ENCODE data around the gene KIRREL3.
A peak's percentile ranks its signal among the peaks of the same experiment; 100 is the strongest.

Gene KIRREL3

DNA sequence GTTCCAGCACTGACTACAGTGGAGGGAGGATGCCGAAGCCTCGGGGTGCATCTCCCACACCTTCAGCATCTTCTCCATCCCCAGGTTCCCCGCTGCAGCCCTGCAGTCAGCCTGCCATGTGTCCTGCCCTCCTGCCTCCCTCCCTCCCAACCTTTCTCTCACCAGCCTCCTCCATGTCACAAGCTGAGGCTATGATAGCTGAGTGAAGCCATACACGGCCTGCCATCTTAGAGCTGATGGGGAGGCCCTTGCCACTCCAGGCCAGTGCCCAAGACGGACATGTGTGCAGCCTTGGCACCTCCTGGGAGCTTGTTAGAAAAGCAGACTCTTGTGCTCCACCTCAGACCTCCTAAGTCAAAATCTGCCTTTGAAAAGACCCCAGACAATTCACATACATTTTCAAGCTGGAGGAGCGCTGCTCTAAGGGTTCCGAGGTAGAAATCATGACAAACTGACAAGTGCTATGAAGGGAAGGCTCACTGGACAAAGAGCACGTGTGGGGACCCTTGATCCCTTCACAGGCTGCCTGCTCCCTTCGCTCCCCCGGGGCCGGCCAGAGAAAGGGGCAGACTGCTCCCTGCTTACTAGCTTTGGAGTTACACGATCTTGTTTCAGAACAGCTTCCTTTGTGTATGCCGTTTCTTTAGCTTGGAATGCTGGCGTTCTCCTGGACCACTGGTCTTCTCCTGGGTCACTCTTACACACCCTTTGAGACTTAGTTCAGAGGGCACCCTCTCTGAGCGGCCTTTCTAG lies 521.2 kb downstream of the KIRREL3 start:
- no peak for DNase-seq

- no peak for DNase-seq
Observed at GRCh38 chr11:126478466-126478865, 522.1 kb downstream of the KIRREL3 start.

GRCh38 chr11:126477535-126478305 lies 522.9 kb downstream of the KIRREL3 start:
- DNase-seq, result peak in 1 of 5 experiments; percentile 80

DNA sequence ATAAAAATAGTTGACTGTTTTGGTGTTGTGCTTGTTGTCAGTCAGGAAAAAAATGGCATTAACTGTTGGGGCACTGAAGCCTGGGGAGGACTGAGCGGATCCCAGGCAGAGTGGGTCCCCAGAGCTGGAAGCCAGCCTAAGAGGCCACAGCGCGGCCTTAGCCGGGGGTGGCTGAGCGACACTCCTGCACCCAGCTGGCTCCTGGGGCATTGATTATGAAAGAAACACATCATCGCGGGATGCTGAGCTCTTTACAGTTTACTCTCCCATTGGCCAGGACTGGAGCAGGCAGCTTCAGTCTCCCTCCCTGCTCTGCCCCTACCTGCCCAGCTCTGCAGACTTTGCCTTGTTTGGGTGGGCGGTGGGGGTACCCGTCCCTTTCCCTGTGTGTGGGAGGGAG lies 523.6 kb downstream of the KIRREL3 start:
- DNase-seq, result peak in 1 of 5 experiments; percentile 20

DNA sequence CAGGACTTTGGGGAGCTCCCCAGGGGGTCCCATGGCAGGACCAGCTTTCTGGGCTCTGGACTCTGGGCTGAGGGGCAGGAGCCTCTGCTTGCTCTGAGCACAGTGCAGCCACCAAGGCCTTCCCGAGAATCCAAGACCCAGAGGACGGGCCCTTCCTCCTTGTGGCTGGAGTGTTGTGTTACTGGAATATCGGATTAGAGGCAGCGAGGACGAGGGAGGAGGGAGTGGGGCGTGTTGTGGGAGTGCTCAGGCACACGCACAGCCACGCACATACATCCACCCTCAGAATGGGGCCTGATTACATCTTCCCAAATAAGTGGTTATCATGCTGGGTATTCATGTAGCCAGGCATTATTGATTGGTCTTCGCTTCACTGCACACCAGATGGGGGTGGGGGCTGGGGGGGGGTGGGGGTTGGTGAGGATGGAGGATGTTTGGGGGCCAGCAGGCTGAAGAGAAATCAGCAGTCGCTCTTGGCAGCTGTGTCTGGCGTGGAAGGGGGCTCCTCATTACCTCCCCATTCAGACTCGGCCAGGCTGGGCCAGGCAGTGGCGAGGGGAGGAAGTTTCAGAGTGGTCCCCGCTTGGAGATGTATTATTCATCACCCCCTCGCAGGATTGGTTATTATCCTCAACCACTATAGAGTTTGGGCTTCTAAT lies 524.2 kb downstream of the KIRREL3 start:
- DNase-seq, result no peak

- no peak for DNase-seq
Observed at GRCh38 chr11:126475014-126475991, 525.3 kb downstream of the KIRREL3 start.

DNA sequence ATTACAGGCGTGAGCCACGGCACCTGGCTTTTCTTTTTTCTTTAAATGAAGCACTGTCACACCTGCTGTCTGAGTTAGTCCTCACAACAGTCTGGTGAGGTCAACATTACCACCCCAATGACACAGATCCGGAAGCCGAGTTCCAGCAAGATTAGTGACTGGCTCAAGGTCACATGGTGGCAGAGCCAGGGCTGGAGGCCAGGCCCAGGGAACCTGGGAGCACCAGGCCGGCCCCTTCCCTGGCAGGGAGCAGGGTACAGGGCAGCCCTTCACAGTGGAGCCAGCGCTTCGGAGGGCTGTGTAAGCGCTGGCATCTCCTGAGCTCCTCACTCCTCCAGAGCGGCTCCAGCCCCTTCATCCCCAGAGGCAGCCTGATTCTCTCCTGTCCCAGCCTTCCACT lies 526.4 kb downstream of the KIRREL3 start:
- no peak for DNase-seq

GRCh38 chr11:126473269-126473668 lies 527.3 kb downstream of the KIRREL3 start:
- no peak for DNase-seq

DNA sequence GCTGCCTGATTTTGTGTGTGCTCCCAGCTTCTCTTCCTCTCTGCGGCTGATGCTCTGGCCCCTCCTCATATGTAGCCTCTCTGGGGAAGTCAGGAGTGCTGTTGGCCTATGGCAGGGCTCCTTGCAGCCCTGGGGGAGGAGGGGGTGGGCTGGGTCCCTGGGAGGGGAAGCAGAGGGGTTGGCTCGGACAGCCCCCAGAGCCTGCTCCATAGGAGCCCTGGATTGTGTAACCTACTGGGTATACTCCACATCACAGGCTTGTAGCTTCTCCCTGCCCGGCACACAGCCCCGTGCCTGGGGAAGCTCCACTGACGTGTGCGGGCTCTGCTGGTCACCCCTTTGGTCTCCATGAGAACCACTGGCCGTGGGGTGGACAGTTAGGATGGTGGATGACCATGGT lies 531.3 kb downstream of the KIRREL3 start:
- DNase-seq, result no peak

DNA sequence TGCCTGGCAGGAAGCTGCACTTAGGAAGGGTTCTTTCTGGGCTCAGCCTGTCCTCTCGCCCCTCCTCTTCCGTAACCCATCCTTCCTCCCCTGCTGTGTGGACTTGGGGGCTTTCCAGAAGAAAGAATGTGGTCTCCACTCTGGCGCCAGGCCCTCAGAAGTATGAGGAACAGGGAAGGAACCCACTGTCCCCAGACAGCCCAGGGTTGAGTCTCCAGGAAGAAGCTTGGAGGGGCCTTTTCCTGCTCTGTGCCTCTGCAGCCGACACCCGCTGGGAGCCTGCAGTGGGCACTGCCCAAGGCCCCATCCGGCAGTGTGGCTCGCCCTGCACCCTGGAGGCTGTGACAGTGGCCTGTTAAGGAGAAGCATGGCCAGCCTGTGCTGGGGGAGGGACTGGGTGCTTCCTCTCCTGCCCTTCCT lies 532.5 kb downstream of the KIRREL3 start:
- no peak for DNase-seq

DNA sequence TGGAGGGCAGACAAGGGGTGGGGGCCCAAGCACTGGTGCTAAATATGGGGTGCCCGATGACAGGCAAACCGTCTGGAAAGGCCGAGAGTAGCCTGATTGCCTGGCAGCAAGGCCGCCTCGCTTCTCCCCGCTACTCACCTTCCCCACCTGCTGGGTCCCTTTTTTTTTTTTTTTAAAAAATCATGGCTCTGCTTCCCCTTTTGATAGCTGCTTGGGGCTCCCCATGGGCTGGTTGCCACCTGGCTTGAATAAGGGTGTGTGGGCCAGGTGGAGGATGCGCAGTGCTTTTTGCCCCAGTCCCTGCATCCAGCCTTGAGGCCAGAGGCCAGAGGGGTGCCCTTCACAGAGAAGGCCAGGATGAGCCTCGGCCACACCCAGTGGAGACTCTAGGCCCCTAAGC lies 533.1 kb downstream of the KIRREL3 start:
- DNase-seq, result no peak

GRCh38 chr11:126467046-126467370 lies 533.6 kb downstream of the KIRREL3 start:
- no peak for DNase-seq

GRCh38 chr11:126466236-126467045 lies 534.1 kb downstream of the KIRREL3 start:
- no peak for DNase-seq

- DNase-seq, result peak in 1 of 5 experiments; percentile 88
Observed at GRCh38 chr11:126465573-126466188, 534.9 kb downstream of the KIRREL3 start.

- no peak for DNase-seq
Observed at GRCh38 chr11:126464796-126465195, 535.8 kb downstream of the KIRREL3 start.

- no peak for DNase-seq
Observed at GRCh38 chr11:126462422-126462821, 538.1 kb downstream of the KIRREL3 start.

- DNase-seq, result no peak
Observed at GRCh38 chr11:126461996-126462395, 538.6 kb downstream of the KIRREL3 start.

- no peak for DNase-seq
Observed at GRCh38 chr11:126461096-126461440, 539.5 kb downstream of the KIRREL3 start.

- no peak for DNase-seq
Observed at GRCh38 chr11:126460417-126461095, 540.0 kb downstream of the KIRREL3 start.

- DNase-seq, result no peak
Observed at GRCh38 chr11:126459691-126460281, 540.8 kb downstream of the KIRREL3 start.

Measured in T-helper 2 cell (primary cell).